Measurements from ENCODE around the gene PTK7.
"Not testable (repeated sequence)": the region's sequence is repeated elsewhere in the genome, so short reads cannot be mapped to it uniquely, and the experiment has no call there.

Gene PTK7

DNA sequence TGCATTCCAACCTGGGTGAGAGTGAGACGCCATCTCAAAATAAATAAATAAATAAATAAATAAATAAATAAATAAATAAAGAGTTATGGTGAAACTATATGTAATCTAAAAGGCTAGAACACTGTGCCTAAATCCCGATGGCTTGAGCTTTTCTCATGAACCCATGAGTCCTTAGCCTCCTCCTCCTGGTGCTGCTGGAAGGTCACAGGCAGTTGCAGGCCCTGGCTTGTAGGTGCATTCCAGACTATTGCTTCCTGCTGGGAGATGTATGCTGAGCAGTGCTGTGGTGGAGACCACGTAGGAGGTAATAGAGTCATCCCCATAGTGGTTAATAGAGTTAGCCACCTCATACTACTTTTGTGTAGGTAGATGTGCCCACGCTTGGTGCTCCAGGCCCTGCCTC is 12.5 kb downstream of the PTK7 start:
- no peak for DNase-seq

DNA sequence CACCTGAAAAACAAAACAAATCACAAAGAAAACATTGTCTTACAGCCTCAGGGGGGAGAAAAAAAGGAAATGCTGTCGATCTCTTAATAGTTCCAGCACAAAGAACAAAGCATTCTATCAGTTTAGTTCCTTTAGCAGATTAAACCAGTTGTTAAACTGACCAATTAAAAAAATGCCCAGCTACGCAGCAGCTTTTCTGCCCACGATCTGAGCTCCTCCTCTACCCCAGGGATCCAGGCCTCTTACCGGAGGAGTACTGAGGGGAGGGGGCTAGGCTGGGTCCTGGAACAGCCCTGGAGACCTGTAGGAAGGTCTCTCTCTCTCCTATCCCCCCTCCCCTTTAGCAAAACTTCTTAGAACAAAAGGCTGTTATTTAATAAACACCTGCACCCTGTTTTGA is 13.4 kb downstream of the PTK7 start:
- DNase-seq = no peak

- DNase-seq = no peak
Observed at GRCh38 chr6:43089874-43090558, 13.9 kb downstream of the PTK7 start.

GRCh38 chr6:43090559-43090956 is 14.4 kb downstream of the PTK7 start:
- no peak for DNase-seq

DNA sequence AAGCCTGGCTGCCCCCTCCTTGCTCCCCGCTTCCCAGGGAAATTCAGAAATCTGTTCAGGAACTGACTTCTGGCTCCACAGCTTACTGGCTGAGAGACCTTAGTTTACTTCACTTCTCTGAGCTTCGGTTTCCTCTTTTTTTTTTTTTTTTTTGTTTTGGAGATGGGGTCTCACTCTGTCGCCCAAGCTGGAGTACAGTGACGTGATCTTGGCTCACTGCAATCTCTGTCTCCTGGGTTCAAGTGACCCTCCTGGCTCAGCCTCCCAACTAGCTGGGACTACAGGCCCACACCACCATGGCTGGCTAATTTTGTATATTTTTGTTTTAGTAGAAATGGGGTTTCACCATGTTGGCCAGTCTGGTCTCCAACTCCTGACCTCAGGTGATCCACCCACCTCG is 14.9 kb downstream of the PTK7 start:
- DNase-seq = no peak

- DNase-seq = no peak
Observed at GRCh38 chr6:43091436-43091991, 15.4 kb downstream of the PTK7 start.

GRCh38 chr6:43092635-43093034 is 16.5 kb downstream of the PTK7 start:
- DNase-seq = no peak

DNA sequence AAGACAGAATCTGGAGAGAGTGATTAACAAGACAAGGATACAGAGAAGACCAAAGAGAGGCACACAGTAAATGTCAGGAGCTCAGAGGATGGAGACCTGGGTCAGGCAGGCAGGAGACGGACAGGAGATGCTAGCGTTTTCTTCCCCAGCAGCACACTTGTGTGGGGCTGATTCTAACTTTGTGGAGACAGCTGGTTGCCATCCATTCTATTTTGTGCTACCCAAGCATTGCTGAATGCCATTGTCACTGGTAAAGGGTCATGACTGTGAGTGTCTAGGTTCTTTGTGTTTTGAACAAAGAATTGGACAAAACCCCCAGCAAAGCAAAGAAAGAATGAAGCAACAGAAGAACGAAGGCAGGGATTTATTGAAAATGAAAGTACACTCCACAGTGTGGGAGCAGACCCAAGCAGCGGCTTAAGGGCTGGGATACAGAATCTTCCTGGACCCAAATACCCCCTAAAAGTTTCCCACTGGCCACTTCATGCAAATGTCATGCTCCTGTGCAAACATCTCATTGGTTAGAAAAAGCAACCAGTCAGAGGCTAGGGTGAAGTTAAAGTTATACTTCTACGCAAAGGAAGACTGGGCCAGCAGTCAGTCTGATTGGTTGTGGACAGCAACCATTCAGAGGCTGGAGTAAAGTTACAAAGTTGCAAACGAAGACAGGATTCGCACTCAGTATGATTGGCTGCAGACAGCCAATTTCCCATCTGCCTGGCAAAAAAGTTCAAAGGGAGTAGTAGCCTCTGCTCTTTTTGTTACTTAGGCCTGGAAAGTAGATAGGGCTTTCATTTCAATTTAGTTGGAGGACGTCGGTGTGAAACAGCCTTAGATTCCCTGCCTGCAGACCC is 17.5 kb downstream of the PTK7 start:
- DNase-seq = no peak

DNA sequence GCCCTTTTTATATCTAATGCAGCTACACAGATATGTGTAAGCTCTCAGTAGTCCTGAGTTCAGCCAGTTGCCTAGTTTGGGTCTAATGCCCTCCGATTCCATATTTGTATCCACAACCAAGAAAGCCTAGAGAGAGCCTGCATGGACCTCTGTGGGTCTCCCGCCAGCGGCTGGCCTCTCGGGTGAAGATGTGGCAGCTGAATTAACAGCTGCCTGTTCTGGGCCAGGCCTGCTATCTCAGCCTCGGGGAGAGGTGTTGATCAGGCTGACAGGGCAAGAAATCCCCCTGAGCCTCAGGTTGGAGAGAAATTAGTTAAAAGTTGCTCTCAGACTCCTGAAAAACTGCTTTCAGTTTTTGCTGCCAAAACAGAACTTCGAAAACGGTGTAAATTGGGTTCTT is 19.8 kb downstream of the PTK7 start:
- DNase-seq = no peak

DNA sequence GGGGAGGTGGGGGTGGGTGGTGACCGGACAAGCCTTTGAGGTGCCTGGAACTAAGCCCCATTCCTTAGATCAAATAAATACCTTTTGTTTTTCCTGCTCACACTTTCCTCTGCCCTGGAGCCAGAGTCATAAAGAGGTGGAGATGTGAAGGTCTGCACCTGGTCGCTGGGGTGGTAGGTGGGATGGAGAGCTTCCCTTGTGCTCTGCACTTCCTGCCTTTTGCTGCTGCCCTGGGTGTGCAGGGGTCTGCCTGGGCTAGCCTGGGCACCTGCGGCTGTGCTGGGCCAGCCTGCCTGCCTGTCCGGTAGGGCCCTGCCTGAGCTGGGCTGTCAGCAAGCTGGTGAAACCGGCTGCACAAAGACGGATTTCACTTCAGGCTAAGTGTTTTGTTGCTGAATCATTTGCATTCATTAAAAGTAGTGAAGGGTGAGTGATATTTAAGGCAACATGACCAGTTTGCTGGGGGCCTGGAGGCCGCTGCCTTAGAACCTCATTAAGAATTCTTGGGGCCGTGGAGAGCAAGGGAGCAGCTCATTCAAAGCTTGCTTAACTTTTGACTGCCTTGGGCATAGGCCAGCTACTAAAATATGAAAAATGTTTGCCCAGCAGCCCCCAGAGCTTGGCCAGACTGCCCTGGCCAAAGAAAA is 20.5 kb downstream of the PTK7 start:
- DNase-seq = no peak

DNA sequence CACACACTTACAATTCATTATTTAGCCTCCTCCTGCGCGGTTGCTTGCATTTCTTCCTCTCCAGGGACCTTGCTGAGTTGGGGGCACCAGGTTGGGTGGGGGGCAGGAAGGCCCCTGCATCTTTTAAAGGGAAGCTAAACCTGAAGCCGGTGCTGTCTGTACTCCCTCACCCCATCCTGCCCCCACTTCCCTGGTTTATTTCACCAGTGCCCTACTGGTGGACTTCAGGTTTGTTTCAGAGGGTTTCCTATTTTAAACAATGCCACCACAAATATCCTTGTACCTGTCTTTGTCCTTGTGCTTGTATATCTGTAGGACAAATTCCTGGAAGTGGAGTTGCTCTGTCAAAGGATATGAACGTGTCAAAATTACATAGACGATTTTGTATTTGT is 21.0 kb downstream of the PTK7 start:
- DNase-seq = no peak

DNA sequence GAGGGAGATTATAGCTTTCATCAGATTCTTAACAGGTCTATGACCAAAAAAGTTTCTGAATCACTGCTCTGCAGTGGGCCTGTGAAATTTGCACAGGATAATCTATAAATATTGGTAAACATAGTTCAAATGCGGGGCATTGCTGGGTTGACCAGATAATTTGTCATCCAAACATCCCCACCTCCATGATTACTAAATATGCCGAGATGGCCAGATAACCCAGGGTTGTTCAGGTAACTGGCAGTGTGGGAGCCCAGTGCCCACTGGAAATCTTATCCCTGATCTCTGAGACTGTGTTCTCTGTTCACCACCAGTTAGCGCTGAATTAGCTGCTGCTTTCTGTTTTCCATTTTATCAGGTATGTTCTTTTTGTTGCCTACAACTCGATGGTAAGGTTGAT is 21.4 kb downstream of the PTK7 start:
- DNase-seq = no peak

- DNase-seq = no peak
Observed at GRCh38 chr6:43101497-43101896, 25.4 kb downstream of the PTK7 start.

DNA sequence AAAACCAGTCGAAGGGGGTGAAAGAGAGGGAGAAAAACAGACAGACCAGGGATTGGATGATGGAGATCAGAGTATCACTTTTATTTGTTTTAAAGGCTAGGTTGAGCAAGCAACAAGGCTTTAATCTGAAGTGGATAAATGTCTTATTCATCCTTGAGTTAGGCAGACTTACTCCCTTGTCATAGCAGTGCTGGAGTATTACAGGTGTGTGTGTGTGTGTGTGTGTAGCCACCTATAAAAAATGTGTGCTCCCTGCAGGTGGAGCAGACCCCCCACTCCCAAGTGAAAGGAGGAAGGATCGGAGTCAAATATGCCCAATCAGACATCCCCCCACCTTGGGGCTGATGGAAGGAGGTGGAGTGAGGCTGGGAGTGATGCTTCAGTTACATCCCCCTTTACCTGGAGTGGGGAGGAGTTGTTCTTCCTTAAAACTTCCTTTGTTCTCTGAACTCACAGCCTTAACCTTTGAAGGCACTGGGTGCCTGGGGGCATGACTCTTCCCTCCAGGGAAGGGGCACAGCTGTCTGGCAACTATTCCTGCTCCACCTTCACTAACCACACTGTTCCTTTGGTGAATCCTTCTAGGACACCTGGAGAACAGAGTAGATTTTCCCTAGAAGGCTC is 27.3 kb downstream of the PTK7 start:
- DNase-seq = no peak

DNA sequence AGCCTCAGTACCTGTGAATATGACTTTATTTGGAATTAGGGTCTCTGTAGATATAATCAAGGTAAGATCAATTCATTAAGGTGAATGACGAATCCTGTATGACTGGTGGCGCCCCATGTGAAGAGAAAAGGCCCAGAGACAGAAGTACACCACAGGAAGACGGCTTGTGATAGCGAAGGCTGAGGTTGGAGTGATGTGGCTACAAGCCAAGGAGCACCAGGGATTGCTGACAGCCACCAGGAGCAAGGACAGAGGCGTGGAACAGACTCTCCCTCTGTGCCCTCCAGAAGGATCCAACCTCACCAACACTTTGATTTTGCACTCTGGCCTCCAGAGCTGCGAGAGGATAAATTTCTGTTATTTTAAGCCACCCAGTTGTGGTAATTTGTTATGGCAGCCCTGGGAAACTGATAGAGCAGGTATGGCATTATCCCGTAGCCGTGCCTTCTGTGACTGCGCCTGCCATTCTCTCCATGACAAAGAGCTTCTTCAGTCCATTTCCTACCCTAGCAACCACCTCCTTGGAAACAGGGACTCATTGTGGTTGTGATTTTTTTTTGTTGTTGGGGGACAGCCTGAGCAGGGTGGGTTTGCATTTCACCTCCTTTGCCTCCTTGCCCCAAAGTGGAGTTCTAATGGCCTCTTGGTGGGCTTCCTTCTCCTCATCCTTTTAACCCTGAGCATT is 29.6 kb downstream of the PTK7 start:
- DNase-seq = no peak

DNA sequence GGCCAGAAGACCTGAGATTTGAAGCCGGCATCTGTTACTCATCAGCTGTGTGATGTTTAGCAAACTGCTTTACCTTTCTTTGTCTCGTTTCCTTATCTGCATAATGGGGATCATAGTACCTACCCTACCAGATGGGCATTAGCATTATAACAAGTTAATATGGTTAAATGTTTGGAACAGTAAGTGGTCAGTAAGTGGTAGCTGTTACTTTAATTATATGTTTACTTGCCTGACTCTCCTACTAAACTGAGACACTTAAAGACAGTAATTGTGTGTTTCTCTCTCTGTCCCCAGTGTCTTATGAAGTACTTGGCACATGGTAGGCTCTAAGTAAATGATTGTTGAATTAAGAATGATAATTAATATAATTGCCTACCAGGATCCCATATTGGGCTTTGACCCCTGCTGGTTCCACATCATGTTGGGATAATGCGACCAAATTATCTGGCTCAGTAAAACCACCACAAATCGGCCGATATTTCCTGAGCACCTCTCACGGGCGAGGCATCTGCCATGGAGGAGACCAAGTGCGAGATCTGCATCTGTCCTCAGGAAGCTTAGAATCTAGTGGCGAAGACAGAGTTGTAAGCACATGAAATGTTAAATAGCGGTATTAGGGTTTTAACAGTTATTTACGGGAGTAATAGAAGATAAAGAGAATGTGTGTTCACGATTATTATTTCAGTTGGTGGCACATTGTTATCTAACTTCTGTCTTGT is 31.4 kb downstream of the PTK7 start:
- DNase-seq = no peak

- no peak for DNase-seq
Observed at GRCh38 chr6:43113431-43114260, 37.5 kb downstream of the PTK7 start.

GRCh38 chr6:43115365-43115764 is 39.3 kb downstream of the PTK7 start:
- DNase-seq = no peak

DNA sequence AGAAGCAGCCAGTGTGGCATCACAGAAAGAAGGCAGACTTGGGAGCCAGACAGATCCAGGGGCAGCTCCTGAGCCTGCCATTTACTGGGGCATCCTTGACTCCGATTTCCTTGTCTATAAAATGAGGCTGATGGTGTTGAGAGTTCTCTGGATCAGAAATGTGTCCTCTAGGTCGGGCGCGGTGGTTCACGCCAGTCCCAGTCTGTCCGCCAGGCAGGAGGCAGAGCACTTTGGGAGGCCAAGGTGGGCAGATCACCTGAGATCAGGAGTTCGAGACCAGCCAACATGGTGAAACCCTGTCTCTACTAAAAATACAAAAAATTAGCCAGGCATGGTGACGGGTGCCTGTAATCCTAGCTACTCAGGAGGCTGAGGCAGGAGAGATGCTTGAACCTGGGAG is 41.4 kb downstream of the PTK7 start:
- not testable (repeated sequence) for DNase-seq

DNA sequence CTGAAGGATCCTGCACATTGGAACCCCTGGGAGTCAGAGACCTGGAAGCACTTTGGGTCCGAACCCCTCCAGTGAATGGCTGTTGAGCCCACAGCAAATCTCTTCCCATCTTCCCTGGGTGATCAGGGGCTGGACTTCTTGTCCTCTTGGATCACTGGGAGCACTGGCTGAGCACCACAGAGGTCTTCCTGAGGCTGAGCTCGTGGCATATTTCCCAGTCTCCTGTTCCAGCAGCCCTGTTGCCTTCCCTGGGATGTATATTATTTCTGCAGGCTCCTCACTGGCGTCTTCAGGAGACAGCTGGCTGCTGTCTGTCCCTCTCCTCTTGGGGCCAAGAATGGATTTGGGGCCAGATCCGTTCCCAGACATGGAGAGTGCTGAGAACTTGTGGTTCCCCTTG is 43.4 kb downstream of the PTK7 start:
- DNase-seq = no peak

Data from T-helper 9 cell (primary cell).